ENCODE results near the gene DMRT2.

The DMRT2 gene

DNA sequence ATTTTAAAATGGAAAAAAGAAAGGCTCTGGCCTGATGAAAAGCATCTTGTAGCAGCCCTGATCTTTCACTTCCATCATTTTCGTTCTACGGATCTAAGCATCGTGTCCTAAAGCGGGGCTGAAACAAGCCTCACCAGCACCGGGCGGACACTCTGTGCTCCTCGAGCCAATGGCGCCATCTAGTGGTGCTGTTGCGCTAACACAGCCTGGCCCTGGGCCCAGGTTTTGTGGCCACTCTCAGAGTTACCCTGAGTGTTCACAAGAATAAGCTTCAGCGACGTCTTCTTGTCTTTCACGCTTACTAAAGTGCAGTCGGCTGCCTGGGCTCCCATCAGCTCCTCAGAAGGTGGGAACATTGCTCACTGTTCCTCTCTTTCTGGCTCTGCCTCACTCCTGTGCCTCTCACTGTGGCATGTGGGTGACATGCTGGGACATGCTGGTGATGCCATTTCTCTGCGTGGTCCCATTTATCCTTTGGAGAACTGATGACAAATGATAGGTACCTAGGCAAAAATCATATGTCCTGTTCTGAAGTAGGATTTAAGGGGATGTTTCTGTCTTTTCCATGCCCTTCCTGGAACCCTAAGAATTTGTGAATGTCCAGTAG is 41.0 kb upstream of the DMRT2 start:
- DNase-seq (ENCODE audit: low spot score) = peak; percentile 76
- Histone ChIP-seq H3K4me3 (no peak overlapping the region), H3K27ac (no peak overlapping the region)
- peak; percentile 96 for TF ChIP-seq CTCF (IDR thresholded peaks at IDR 0.05)

DNA sequence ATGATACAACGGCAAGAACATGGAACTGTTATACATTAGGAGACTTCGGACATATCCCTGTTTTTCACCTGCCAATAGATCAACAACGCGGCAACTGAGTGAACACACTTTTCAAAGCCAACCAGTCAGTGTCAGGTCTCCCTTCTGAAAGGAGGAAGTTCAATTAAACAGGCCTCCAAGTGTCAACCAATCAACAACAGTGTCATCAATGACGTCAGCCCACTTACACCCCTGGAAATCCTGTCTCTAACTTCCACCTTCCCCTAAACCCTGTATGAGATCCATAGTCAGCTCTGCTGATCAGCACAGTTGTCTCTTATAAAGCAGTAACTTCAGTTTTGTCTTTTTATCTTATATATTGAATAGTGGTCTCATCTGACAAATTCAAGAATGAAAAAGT is 37.1 kb upstream of the DMRT2 start:
- Histone ChIP-seq H3K4me3 (no peak overlapping the region), H3K27ac (no peak overlapping the region)
- no peak for TF ChIP-seq CTCF (IDR thresholded peaks at IDR 0.05)
- no peak for DNase-seq (ENCODE audit: low spot score)

- no peak for TF ChIP-seq CTCF (IDR thresholded peaks at IDR 0.05)
- H3K4me3 ChIP-seq = no peak overlapping the region
- DNase-seq (ENCODE audit: low spot score) = no peak
- H3K27ac ChIP-seq = no peak overlapping the region
These were observed 35.9 kb upstream of the DMRT2 start for GRCh38 chr9:1014225-1014624.

DNA sequence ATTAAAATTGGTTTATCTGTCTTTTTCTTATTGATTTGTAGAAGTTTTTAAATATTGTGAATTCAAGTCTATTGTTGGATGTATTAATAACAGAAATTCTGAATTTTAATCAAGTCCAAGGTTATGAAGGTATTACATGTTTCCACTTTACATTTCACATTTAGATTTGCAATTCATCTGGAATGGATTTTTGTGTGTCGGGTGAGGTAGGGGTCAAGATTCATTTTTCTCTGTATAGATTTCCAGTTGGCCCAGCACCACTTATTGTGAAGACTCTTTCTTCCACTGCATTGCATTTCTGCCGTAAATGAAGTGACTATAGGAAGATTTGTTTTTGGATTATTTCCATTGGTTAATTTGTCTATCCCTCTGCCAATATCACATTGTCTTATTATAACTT is 35.5 kb upstream of the DMRT2 start:
- no peak for DNase-seq (ENCODE audit: low spot score)

DNA sequence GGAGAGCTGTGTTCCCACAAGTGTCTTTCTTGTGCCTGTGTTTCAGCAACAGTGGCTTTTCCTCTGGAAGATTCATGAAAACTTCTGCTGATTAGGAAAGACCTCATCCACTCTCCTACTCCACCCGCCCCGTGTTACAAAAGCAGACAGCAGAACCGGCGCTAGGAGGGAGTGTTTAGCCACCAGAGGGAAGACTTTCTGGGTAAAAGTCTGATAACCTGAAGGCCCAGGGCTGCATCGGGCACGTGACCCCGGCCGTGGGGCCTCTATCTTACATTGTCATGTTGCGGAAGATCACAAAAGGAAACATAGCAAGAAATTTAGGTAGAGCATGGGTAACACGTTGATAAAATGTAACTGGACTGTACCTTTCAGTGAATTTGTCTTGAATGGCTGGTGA is 32.0 kb upstream of the DMRT2 start:
- Histone ChIP-seq H3K27ac (no peak overlapping the region), H3K4me3 (no peak overlapping the region)
- no peak for TF ChIP-seq CTCF (IDR thresholded peaks at IDR 0.05)
- DNase-seq (ENCODE audit: low spot score) = no peak

More for the DNA sequence above, 35.5 kb upstream of the DMRT2 start:
- H3K4me3 ChIP-seq = no peak overlapping the region
- TF ChIP-seq CTCF (IDR thresholded peaks at IDR 0.05) = no peak
- no peak overlapping the region for H3K27ac ChIP-seq

DNA sequence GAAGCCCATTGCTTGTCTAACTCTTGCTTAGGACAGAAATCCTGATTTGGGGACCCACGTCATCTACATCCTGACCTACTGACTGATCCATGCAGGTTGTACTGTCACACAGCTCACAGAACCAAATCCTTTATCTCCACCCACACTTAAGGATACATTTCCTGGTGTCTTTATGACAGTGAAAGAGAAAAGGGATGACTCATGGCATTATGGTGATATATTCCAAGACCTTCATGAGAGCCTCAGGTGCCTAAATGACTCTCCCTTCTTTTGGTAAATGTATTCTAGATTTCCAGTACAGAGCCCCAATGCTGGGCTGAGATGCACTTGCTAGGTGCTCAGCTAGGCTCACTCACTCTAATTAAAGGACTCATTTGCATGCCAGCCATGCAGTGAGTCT is 26.0 kb upstream of the DMRT2 start:
- Histone ChIP-seq H3K27ac (no peak overlapping the region), H3K4me3 (no peak overlapping the region)
- TF ChIP-seq CTCF (IDR thresholded peaks at IDR 0.05) = no peak
- DNase-seq (ENCODE audit: low spot score) = no peak

- DNase-seq (ENCODE audit: low spot score) = no peak
- H3K27ac ChIP-seq = no peak overlapping the region
- no peak for TF ChIP-seq CTCF (IDR thresholded peaks at IDR 0.05)
- no peak overlapping the region for H3K4me3 ChIP-seq
These were observed 25.0 kb upstream of the DMRT2 start for GRCh38 chr9:1025131-1025530.
